22Rv1 (cell line): Measurements from ENCODE around the gene CALU.

Experiments used
- CTCF ChIP-seq: fragments of 450-650 bp; IDR thresholded peaks from 2 replicates; pipeline ENCODE4 v1.5.1; 2017; ENCODE audit warnings: mild to moderate bottlenecking
- ZFX ChIP-seq: fragments of 450-650 bp; IDR thresholded peaks from 2 replicates; pipeline ENCODE4 v1.6.1; 2017; ENCODE audit warnings: antibody characterized with exemption, borderline replicate concordance

GRCh38 chr7:128773604-128774003, 34.4 kb downstream of the CALU start:
- TF ChIP-seq CTCF: no peak
- TF ChIP-seq ZFX: no peak
